SIG-M5 treated with dmso at 0.1 percent for 504 hours (cell line): ENCODE data around the gene CHD3.

Experiments
- DNase-seq: peaks from one replicate; lab custom pipeline; 2025; ENCODE audit not compliant: unreplicated experiment; lab: John Stamatoyannopoulos, UW

CHD3 gene

GRCh38 chr17:7888184-7888920, at the start of gene CHD3:
TSS of gene CHD3 (plus strand) at chr17:7888789. CDS start at chr17:7889001, 212 bp downstream.
- DNase-seq: peak; percentile 60

- peak; percentile 75 for DNase-seq
Observed at GRCh38 chr17:7839190-7839875, 49.3 kb upstream of the CHD3 start.

GRCh38 chr17:7839876-7840261, 48.7 kb upstream of the CHD3 start:
- peak; percentile 36 for DNase-seq

- DNase-seq: no peak
Observed at GRCh38 chr17:7840441-7840840, 48.1 kb upstream of the CHD3 start.

GRCh38 chr17:7840875-7841274, 47.7 kb upstream of the CHD3 start:
- DNase-seq: no peak

- peak; percentile 70 for DNase-seq
Observed at GRCh38 chr17:7841396-7841914, 47.1 kb upstream of the CHD3 start.

- peak; percentile 70 for DNase-seq
Observed at GRCh38 chr17:7841915-7842379, 46.6 kb upstream of the CHD3 start.

- DNase-seq: peak; percentile 83
Observed at GRCh38 chr17:7842380-7843256, 46.0 kb upstream of the CHD3 start.

GRCh38 chr17:7843257-7843535, 45.4 kb upstream of the CHD3 start:
- DNase-seq: no peak

- DNase-seq: peak; percentile 90
Observed at GRCh38 chr17:7843536-7844291, 44.9 kb upstream of the CHD3 start.

- peak; percentile 94 for DNase-seq
Observed at GRCh38 chr17:7844292-7845154, 44.1 kb upstream of the CHD3 start.

- no peak for DNase-seq
Observed at GRCh38 chr17:7845359-7846062, 43.1 kb upstream of the CHD3 start.

GRCh38 chr17:7846063-7846735, 42.4 kb upstream of the CHD3 start:
- DNase-seq: no peak

GRCh38 chr17:7846765-7847661, 41.6 kb upstream of the CHD3 start:
- DNase-seq: no peak

- no peak for DNase-seq
Observed at GRCh38 chr17:7848131-7848579, 40.4 kb upstream of the CHD3 start.

GRCh38 chr17:7848739-7849129, 39.9 kb upstream of the CHD3 start:
- DNase-seq: no peak

- no peak for DNase-seq
Observed at GRCh38 chr17:7849130-7849750, 39.3 kb upstream of the CHD3 start.
